DND-41 (cell line): ENCODE measurements around the gene DDX24.

Source experiments
- ATAC-seq: fragments of 200-7000 bp; cut with Tn5 transposase; 3 replicates; pipeline ENCODE4 v1.9.1; 2021; ENCODE audit warnings: low read depth; ENCODE audit not compliant: insufficient read depth
- DNase-seq: peaks from one replicate; pipeline ENCODE4 v3.0.0-alpha.2; 2020
- H2AFZ ChIP-seq: 2 replicates; pipeline ENCODE4 v1.6.0; 2012; ENCODE audit warnings: low read depth, low read length
- H3K27ac ChIP-seq: 2 replicates; pipeline ENCODE4 v1.5.1; 2012; ENCODE audit warnings: low read length, inconsistent platforms
- H3K27me3 ChIP-seq: fragments of 200-600 bp; sonication (generic); 2 replicates; pipeline ENCODE4 v1.6.0; 2012; ENCODE audit warnings: low read length, mild to moderate bottlenecking, inconsistent platforms; ENCODE audit not compliant: insufficient read depth, poor library complexity
- H3K36me3 ChIP-seq: 2 replicates; pipeline ENCODE4 v1.5.1; 2012; ENCODE audit warnings: low read length, inconsistent platforms; ENCODE audit not compliant: insufficient read depth
- H3K4me1 ChIP-seq: 2 replicates; pipeline ENCODE4 v1.5.1; 2012; ENCODE audit warnings: mild to moderate bottlenecking, low read length; ENCODE audit not compliant: insufficient read depth
- H3K4me2 ChIP-seq: 2 replicates; pipeline ENCODE4 v1.6.0; 2012; ENCODE audit warnings: mild to moderate bottlenecking, moderate library complexity, low read length, inconsistent platforms; ENCODE audit not compliant: insufficient read depth
- H3K4me3 ChIP-seq, 2 experiments: fragments of 200-600 bp in 1 of 2; shearing (Covaris generic) in 1 of 2; 2 replicates each; pipeline ENCODE4 v1.5.1; 2012 to 2016; ENCODE audit warnings: inconsistent platforms in 2 of 2, low read length in 2 of 2, mild to moderate bottlenecking in 2 of 2, low read depth in 1 of 2, moderate library complexity in 1 of 2
- H3K79me2 ChIP-seq: 2 replicates; pipeline ENCODE4 v1.6.0; 2012; ENCODE audit warnings: low read length, inconsistent platforms; ENCODE audit not compliant: insufficient read depth
- H3K9ac ChIP-seq: 2 replicates; pipeline ENCODE4 v1.6.0; 2012; ENCODE audit warnings: low read depth, mild to moderate bottlenecking, inconsistent platforms, low read length, moderate library complexity
- H3K9me3 ChIP-seq: 2 replicates; pipeline ENCODE4 v1.5.1; 2012; ENCODE audit warnings: low read length, moderate library complexity, mild to moderate bottlenecking, inconsistent platforms; ENCODE audit not compliant: insufficient read depth, severe bottlenecking
- H4K20me1 ChIP-seq: 2 replicates; pipeline ENCODE4 v1.6.0; 2012; ENCODE audit warnings: low read length; ENCODE audit not compliant: insufficient read depth
- EZH2 ChIP-seq: IDR thresholded peaks from 3 replicates; pipeline ENCODE4 v1.6.1; 2012; ENCODE audit warnings: borderline replicate concordance, low read depth, mild to moderate bottlenecking, moderate library complexity, low read length, inconsistent platforms; ENCODE audit not compliant: severe bottlenecking
- TF ChIP-seq, protein P1 (sequence below): IDR thresholded peaks from 2 replicates; pipeline ENCODE4 v1.5.1; 2012; ENCODE audit warnings: borderline replicate concordance, low read length, moderate library complexity, mild to moderate bottlenecking; ENCODE audit not compliant: poor library complexity, severe bottlenecking; ENCODE audit errors: extremely low read depth

DDX24 gene

DNA sequence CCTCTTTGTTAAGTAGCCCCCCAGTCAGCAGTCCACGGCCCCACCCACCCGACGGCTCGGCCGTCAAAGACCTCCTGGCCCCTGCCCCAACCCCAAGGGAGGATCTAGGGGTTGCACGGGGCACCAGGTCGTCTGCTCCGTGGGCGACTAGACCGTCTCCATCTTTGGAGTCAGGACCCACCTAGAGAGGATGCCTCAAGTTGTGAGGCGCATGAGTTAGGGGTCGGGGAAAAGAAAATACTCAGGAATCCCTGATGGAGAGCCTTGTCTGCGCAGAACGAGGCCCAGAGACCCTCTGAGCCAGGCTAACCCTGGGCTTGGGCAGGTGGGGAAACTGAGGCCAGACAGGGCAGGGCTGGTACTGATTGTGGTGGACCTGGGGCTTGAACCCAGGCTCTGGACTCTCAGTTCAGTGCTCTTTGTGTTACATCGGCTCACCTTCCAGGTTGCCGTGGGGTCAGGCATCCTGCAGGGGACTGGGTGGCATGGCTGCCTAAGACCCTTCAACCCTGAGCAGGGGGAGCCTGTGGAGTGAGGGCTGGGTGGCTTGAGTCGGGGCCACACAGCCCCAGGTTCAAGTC, 54.0 kb downstream of the DDX24 start:
- Histone ChIP-seq H2AFZ (no peak overlapping the region), H3K27ac (no peak overlapping the region), H3K36me3 (no peaks in the 10 kb centered on the region), H3K9me3 (no peaks in the 10 kb centered on the region), H4K20me1 (no peaks in the 10 kb centered on the region; the same call in 1 of the 2 replicates), H3K79me2 (no peaks in the 10 kb centered on the region), H3K4me3 (no peak overlapping the region), H3K4me2 (no peak overlapping the region), H3K27me3 (peaks cover 1% of the 10 kb centered on the region), H3K4me1 (no peaks in the 10 kb centered on the region), H3K9ac (no peak overlapping the region)
- DNase-seq, result no peak
- TF ChIP-seq, protein P1, sequence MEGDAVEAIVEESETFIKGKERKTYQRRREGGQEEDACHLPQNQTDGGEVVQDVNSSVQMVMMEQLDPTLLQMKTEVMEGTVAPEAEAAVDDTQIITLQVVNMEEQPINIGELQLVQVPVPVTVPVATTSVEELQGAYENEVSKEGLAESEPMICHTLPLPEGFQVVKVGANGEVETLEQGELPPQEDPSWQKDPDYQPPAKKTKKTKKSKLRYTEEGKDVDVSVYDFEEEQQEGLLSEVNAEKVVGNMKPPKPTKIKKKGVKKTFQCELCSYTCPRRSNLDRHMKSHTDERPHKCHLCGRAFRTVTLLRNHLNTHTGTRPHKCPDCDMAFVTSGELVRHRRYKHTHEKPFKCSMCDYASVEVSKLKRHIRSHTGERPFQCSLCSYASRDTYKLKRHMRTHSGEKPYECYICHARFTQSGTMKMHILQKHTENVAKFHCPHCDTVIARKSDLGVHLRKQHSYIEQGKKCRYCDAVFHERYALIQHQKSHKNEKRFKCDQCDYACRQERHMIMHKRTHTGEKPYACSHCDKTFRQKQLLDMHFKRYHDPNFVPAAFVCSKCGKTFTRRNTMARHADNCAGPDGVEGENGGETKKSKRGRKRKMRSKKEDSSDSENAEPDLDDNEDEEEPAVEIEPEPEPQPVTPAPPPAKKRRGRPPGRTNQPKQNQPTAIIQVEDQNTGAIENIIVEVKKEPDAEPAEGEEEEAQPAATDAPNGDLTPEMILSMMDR, result no peak
- TF ChIP-seq EZH2, result no peak
- no peak for ATAC-seq

DNA sequence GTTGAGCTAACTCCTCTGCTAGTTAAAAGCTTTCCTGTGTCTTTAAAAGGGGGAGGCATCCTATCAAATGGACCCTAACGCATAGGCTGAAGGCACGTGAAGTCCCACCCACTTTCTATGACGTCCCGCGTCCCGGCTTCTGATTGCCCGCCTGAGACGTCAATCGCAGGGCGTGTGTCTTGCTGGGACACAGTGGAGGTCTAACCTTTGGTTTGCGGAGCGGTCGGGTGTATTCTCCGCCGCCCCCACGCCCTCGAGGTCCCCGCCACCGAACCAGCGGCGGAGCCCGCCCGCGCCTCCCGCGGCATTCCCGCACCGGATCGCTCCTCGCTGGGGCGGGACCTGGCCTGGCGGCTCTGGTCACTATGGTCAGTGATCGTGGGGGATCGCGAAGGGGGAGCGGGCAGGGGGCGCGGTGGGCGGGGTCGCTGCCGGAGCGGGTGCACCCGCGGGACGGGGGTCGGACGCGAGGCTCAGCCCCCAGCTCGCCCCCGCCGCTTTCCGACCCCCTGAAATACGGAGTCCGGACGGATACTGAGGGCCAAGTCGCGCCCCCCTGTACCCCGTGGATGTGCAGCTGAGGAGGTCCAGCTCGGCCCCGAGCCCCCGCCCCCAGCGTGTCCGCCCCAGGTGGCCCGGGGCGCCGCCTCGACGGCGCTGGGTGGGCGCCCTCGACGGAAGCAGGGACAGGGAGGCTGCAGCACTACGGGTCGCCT, 54.7 kb downstream of the DDX24 start, which contains the start of gene OTUB2:
Gene OTUB2, plus strand, starts transcription at position 168 of the 716 bp plus-strand sequence. Its CDS starts 198 bp downstream, at position 366.
- Histone ChIP-seq H3K9ac (no peak within 1 kb of the TSS), H3K9me3 (no peaks in the 10 kb centered on the region), H3K79me2 (no peaks in the 10 kb centered on the region), H2AFZ (no peak within 1 kb of the TSS), H3K4me2 (no peak within 1 kb of the TSS), H4K20me1 (peaks cover 4% of the 10 kb centered on the region; the same call in 1 of the 2 replicates), H3K4me1 (no peaks in the 10 kb centered on the region), H3K27ac (no peak within 1 kb of the TSS), H3K36me3 (no peaks in the 10 kb centered on the region), H3K4me3 (no peak within 1 kb of the TSS), H3K27me3 (peaks cover 5% of the 10 kb centered on the region)
- no peak for DNase-seq
- no peak for TF ChIP-seq EZH2
- TF ChIP-seq, protein P1, result no peak
- 0 out of 3 replicates have a peak, but pooled peaks have one; percentile 42 for ATAC-seq

DNA sequence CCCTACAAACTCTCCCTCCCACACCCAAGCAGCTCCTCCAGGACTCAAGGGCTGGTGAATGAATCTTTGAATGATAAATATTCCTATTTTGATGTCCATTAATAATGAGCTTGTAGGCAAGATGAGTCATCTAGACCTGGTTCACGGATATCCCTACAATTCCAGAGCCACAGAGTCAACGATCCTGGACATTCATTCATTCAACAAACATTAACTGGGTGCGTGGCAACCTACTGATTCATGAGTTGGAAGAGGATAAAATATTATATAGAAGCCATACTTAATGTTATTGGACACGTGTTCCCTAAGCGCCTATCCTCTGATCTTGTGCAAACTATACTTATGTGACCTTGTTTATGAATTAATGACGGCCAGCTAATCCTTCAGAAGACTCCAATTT, 55.3 kb downstream of the DDX24 start:
- Histone ChIP-seq H3K4me1 (no peaks in the 10 kb centered on the region), H3K9ac (no peak overlapping the region), H3K4me3 (no peak overlapping the region), H3K27me3 (peaks cover 5% of the 10 kb centered on the region), H2AFZ (no peak overlapping the region), H3K4me2 (no peak overlapping the region), H3K79me2 (no peaks in the 10 kb centered on the region), H4K20me1 (peaks cover 4% of the 10 kb centered on the region; the same call in 1 of the 2 replicates), H3K27ac (no peak overlapping the region), H3K9me3 (no peaks in the 10 kb centered on the region), H3K36me3 (no peaks in the 10 kb centered on the region)
- DNase-seq (no peak), ATAC-seq (no peak)
- no peak for TF ChIP-seq EZH2
- TF ChIP-seq, protein P1, result no peak
